Lower lobe of right lung (tissue), 2 donors: ENCODE results near the gene CAP2. TPM values are rescaled to one million over a fixed set of nuclear protein-coding genes. Genes with fewer than 3 reads are reported as not detected.

Source experiments
- ATAC-seq, 2 donors: fragments of 200-7000 bp; cut with Tn5 transposase; one replicate each; pipeline ENCODE4 v1.9.1; 2020 to 2022; ENCODE audit warnings: mild to moderate bottlenecking in 2 of 2, moderate library complexity in 2 of 2
- DNase-seq: peaks from one replicate; pipeline ENCODE4 v3.0.0-alpha.2; 2020
- H3K27ac ChIP-seq: fragments of 200-600 bp; one replicate; pipeline ENCODE4 v1.8.0; 2022
- H3K27me3 ChIP-seq: fragments of 200-600 bp; one replicate; pipeline ENCODE4 v1.8.0; 2022; ENCODE audit warnings: low read depth
- H3K36me3 ChIP-seq: fragments of 200-600 bp; one replicate; pipeline ENCODE4 v1.8.0; 2022; ENCODE audit warnings: mild to moderate bottlenecking
- H3K4me1 ChIP-seq: fragments of 200-600 bp; one replicate; pipeline ENCODE4 v1.8.0; 2022
- H3K4me3 ChIP-seq: fragments of 200-600 bp; one replicate; pipeline ENCODE4 v1.8.0; 2022; ENCODE audit warnings: mild to moderate bottlenecking
- H3K9me3 ChIP-seq: fragments of 200-600 bp; one replicate; pipeline ENCODE4 v1.8.0; 2022
- CTCF ChIP-seq: fragments of 200-600 bp; IDR thresholded peaks from one replicate; pipeline ENCODE4 v1.8.0; 2022; ENCODE audit warnings: antibody characterized with exemption, mild to moderate bottlenecking
- intact Hi-C: fragments of 100-400 bp; cut with DNase I; formaldehyde crosslinking; loops from one replicate; pipeline ENCODE4 v1.11.0; 2022
- total RNA-seq: library from RNA; stranded (reverse); fragmentation: NEBNext Ultra II Directional; extraction: Animal tissue kit (Norgen Biotek cat#: 25700); gene quantifications from one replicate; pipeline ENCODE4 v1.2.1, GENCODE V29; 2021
- donor health status: DM: no; HTN: yes; CAD: no; lungs with severe emphysema.

Gene CAP2
- total RNA-seq, 1 donor from 2014 or later = 4.7 TPM

GRCh38 chr6:17354700-17355403 is 38.5 kb upstream of the CAP2 start:
- Histone ChIP-seq H3K36me3 (no peaks in the 10 kb centered on the region), H3K4me1 (no peaks in the 10 kb centered on the region), H3K27ac (no peak overlapping the region), H3K27me3 (no peaks in the 10 kb centered on the region), H3K4me3 (no peak overlapping the region), H3K9me3 (no peaks in the 10 kb centered on the region)
- ATAC-seq (no peak), DNase-seq (no peak)
- no peak for TF ChIP-seq CTCF
- intact Hi-C loops = no loop called here

GRCh38 chr6:17355404-17355774 is 38.0 kb upstream of the CAP2 start:
- Histone ChIP-seq H3K4me3 (no peak overlapping the region), H3K27me3 (no peaks in the 10 kb centered on the region), H3K9me3 (no peaks in the 10 kb centered on the region), H3K36me3 (no peaks in the 10 kb centered on the region), H3K4me1 (no peaks in the 10 kb centered on the region), H3K27ac (no peak overlapping the region)
- ATAC-seq (no peak), DNase-seq (no peak)
- TF ChIP-seq CTCF = no peak
- intact Hi-C loops = no loop called here

- no peaks in the 10 kb centered on the region for H3K36me3 ChIP-seq
- H3K9me3 ChIP-seq = no peaks in the 10 kb centered on the region
- H3K27ac ChIP-seq = no peak overlapping the region
- no peaks in the 10 kb centered on the region for H3K4me1 ChIP-seq
- no peak for TF ChIP-seq CTCF
- intact Hi-C loops = no loop called here
- ATAC-seq (no peak), DNase-seq (no peak)
- no peaks in the 10 kb centered on the region for H3K27me3 ChIP-seq
- H3K4me3 ChIP-seq = no peak overlapping the region
These were observed 34.9 kb upstream of the CAP2 start for GRCh38 chr6:17358515-17358914.

GRCh38 chr6:17360564-17360963 is 32.8 kb upstream of the CAP2 start:
- H3K4me3 ChIP-seq = no peak overlapping the region
- no peaks in the 10 kb centered on the region for H3K9me3 ChIP-seq
- H3K27me3 ChIP-seq = no peaks in the 10 kb centered on the region
- no peak for TF ChIP-seq CTCF
- intact Hi-C loops = no loop called here
- H3K4me1 ChIP-seq = no peaks in the 10 kb centered on the region
- H3K27ac ChIP-seq = no peak overlapping the region
- ATAC-seq (no peak), DNase-seq (no peak)
- no peaks in the 10 kb centered on the region for H3K36me3 ChIP-seq

GRCh38 chr6:17361013-17361412 is 32.4 kb upstream of the CAP2 start:
- no peaks in the 10 kb centered on the region for H3K27me3 ChIP-seq
- no peak overlapping the region for H3K4me3 ChIP-seq
- intact Hi-C loops = no loop called here
- H3K4me1 ChIP-seq = no peaks in the 10 kb centered on the region
- no peak for TF ChIP-seq CTCF
- no peaks in the 10 kb centered on the region for H3K9me3 ChIP-seq
- no peak overlapping the region for H3K27ac ChIP-seq
- DNase-seq (no peak), ATAC-seq (no peak)
- no peaks in the 10 kb centered on the region for H3K36me3 ChIP-seq
